EH (cell line): ENCODE data around the gene TAOK3.
A peak's percentile ranks its signal among the peaks of the same experiment; 100 is the strongest.

Experiments used
- DNase-seq: peaks from one replicate; pipeline ENCODE4 v3.0.0-alpha.2; 2015; ENCODE audit warnings: low read depth

TAOK3 gene

DNA sequence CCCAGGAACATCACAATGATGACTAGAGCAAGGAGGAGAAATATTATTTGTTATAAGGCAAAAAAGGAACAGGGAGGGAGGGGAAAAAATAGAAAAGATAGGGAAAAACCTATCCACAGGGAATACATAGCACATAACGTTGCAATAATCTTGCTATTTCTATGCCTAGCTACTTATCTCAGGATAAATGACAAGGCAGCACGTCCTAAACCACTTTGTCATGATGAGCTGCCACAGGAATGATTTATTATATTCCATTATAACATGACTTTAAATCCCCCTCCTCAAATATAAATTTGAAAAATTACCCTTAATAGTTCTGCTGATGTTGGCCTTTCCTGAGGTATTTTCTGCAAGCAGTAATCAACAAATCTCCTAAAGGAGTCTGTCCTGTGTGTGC lies 160.1 kb downstream of the TAOK3 start:
- no peak for DNase-seq

GRCh38 chr12:118206107-118206412 lies 166.6 kb downstream of the TAOK3 start:
- DNase-seq: no peak

GRCh38 chr12:118193958-118194357 lies 178.7 kb downstream of the TAOK3 start:
- no peak for DNase-seq

- no peak for DNase-seq
Measured at GRCh38 chr12:118193477-118193876, 179.2 kb downstream of the TAOK3 start.

DNA sequence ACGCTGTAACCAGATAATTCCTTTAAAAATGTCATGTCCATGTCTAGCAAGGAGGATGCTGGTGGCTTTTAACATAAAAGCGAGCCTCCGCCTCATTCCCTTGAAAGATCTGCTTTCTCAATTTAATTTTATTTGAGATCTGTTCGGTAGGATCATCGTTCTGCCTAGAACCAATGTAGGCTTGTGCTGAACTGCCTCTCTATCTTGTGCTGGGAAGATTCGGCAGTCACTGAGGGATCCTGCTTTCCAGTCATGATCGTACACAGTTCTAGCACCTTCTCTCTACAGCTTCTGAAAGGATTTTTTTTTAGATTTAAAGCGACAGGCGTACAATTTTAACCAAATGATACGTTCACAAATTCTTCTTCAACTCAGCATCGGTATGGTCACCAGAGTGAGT lies 182.4 kb downstream of the TAOK3 start:
- peak; percentile 59 for DNase-seq

- DNase-seq: peak; percentile 74
Measured at GRCh38 chr12:118189741-118190191, 182.9 kb downstream of the TAOK3 start.

DNA sequence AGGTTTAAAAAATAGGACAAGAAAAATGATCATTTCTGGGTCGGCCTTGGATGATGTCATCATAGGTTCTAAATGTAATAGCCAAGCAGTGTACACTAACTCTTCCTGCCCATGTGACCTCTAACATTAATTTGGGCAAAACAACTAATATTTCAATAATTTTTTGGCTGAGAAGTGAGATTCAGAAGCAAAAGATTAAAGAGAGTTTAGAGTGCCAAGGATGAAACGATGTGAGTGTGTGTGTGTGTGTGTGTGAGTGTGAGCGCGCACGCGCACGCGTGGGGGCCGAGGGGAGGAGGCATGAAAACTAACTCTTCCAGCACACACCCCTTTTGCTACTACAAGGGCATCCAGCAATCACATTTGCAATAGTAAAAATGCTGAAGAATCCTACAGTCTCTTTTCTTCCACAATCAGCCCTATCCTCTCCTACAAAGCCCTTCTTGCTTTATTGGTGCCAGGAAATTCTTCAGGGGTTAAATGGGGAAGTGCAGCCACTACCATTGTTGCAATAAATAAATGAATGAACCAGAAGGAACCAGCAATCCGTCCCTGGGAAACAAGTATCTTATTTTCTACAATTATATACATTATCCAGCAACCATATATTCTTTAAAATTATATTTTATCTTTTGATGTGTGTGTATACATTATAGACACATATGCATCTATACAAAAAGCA lies 183.9 kb downstream of the TAOK3 start:
- peak; percentile 29 for DNase-seq

GRCh38 chr12:118187751-118188435 lies 184.8 kb downstream of the TAOK3 start:
- no peak for DNase-seq

- DNase-seq: no peak
Measured at GRCh38 chr12:118185602-118186397, 186.9 kb downstream of the TAOK3 start.

- peak; percentile 31 for DNase-seq
Measured at GRCh38 chr12:118183711-118184110, 189.0 kb downstream of the TAOK3 start.

DNA sequence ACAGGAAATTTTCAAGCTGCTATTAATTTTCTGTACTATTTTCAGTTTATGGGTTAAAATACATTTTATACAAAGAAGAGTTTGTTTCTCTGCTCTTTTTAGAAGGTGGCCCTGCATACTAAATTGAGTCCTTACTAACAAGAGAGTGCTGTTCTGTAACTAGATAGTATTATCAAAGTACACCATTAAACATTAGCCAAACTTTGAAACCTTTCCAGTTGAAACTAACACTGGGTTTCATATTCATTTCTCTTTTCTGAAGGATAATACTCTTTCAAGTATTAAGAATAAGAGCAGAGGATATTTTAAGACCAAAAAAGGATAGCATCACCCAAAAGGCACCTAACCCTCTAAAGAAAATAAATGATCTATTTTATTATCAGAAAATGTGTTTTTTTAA lies 189.6 kb downstream of the TAOK3 start:
- DNase-seq: no peak

GRCh38 chr12:118175823-118176447 lies 196.8 kb downstream of the TAOK3 start:
- no peak for DNase-seq

DNA sequence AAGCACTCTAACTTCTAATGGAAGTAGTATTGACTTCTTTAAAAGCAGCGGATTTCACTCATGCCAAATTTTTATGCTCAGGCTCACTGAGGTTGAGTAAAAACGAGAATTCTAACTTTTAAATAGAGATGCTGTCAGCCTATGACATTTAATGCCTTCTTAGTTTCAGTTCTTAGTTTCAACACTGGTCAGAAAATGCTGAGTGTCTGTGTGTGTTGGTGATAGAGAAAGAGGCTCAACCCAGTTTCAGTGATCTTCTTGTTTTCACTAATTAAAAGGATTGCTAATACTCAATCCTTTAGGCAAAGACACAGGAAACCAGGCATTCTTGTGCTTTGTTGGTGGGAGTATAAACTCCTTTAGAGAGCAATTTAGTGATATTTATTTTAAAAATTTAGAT lies 205.8 kb downstream of the TAOK3 start:
- DNase-seq: no peak

GRCh38 chr12:118164798-118165486 lies 207.8 kb downstream of the TAOK3 start:
- DNase-seq: peak; percentile 39

GRCh38 chr12:118160536-118160935 lies 212.2 kb downstream of the TAOK3 start:
- no peak for DNase-seq

DNA sequence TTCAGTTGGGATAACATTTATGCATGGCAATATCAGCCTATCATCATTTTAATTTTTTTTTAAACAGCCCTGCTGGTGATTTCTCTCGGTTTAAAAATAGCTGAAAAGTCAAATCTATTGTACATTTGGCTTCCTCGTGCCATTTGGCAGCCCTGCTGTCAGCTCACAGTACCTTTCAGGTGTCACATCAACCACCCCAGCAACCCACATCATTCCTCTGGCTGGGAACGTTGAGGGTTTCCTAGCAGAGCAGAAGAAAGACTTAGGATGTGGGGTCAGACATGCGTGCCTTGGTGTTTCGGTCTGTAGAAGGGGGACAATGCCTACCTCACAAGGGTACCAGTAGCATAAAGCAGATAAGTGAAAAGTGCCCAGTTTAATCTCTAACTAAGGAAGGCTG lies 221.0 kb downstream of the TAOK3 start:
- DNase-seq: no peak

- no peak for DNase-seq
Measured at GRCh38 chr12:118150625-118151024, 222.1 kb downstream of the TAOK3 start.

DNA sequence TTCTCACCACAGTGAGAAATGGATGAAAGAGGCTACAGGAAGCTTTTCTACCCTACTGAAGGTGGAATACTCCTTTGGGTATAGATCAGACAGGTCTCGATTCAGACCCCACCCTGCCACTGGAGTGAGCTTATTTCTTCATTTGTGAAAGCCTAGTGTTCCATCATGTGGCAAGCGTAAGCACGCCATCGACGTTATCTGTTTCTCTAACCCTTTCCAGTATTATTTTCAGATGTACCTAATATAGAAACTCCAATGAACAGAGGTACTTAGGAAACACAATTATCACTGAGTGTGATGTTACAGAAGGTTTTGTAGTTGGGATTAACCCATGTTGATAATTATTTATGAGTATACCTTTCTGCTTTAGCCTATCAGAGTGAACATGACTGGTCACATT lies 224.4 kb downstream of the TAOK3 start:
- DNase-seq: no peak

GRCh38 chr12:118145798-118146156 lies 226.9 kb downstream of the TAOK3 start:
- DNase-seq: no peak

GRCh38 chr12:118145113-118145797 lies 227.5 kb downstream of the TAOK3 start:
- no peak for DNase-seq

DNA sequence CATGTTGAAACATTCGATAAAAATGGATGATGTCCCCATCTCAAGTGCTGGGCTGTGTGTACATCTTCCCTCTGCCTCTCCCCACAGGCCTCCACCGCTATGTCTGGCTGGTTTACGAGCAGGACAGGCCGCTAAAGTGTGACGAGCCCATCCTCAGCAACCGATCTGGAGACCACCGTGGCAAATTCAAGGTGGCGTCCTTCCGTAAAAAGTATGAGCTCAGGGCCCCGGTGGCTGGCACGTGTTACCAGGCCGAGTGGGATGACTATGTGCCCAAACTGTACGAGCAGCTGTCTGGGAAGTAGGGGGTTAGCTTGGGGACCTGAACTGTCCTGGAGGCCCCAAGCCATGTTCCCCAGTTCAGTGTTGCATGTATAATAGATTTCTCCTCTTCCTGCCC lies 228.2 kb downstream of the TAOK3 start:
- no peak for DNase-seq

DNA sequence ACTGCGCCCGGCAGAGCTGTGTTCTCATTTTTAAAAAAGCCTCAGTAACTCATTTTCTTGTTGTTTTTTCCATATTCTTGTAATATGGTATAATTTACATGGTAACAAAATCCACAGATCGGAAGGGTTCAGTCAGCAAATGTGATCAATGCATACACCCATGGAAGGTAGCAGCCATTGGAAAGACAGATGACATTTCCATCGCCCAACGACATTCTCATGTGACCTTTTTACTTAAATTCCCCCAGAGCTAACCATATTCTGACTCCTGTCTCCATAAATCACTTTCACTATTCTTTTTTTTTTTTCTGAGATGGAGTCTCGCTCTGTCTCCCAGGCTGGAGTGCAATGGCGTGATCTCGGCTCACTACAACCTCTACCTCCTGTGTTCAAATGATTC lies 231.9 kb downstream of the TAOK3 start:
- DNase-seq: no peak
